ENCODE measurements around the gene SNX13.

DNA sequence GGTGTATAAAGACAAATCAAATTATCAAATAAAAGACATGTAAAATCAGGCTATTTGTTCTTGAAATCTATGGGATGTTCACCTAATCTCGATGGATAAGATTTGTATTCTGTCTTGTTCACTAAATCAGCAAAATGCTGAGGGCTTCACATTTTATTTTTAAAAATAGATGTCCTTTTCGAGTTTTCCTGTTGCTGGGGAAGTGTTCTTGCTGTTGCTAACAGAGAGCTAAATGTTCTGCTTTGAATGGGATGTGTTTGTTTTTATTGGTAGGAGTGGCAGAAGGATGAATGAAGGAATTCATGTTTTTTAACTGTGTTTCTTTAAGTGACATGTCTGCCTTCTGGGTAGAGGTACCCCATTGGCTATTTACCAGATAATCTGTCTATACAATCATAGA, 7.3 kb upstream of the SNX13 start:
- TF ChIP-seq, protein P1, sequence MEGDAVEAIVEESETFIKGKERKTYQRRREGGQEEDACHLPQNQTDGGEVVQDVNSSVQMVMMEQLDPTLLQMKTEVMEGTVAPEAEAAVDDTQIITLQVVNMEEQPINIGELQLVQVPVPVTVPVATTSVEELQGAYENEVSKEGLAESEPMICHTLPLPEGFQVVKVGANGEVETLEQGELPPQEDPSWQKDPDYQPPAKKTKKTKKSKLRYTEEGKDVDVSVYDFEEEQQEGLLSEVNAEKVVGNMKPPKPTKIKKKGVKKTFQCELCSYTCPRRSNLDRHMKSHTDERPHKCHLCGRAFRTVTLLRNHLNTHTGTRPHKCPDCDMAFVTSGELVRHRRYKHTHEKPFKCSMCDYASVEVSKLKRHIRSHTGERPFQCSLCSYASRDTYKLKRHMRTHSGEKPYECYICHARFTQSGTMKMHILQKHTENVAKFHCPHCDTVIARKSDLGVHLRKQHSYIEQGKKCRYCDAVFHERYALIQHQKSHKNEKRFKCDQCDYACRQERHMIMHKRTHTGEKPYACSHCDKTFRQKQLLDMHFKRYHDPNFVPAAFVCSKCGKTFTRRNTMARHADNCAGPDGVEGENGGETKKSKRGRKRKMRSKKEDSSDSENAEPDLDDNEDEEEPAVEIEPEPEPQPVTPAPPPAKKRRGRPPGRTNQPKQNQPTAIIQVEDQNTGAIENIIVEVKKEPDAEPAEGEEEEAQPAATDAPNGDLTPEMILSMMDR (IDR thresholded peaks at IDR 0.05): no peak
- TF ChIP-seq POLR2A (IDR thresholded peaks at IDR 0.05) (no peak), EP300 (IDR thresholded peaks at IDR 0.05) (no peak)

Measured in sigmoid colon (tissue), 4 donors.